ENCODE data around the gene SIRT7. TPM values are rescaled to one million over a fixed set of nuclear protein-coding genes. Genes with fewer than 3 reads are reported as not detected.
A peak's percentile ranks its signal among the peaks of the same experiment; 100 is the strongest.

The SIRT7 gene
- total RNA-seq, 3 donors from 2014 or later: 50.1 to 83.5 (median 73.7) TPM

- H3K36me3 ChIP-seq (ENCODE audit: low read depth): no peaks in the 10 kb centered on the region
- no peaks in the 10 kb centered on the region for H3K9me3 ChIP-seq
- intact Hi-C loops (cut with DNase I, micrococcal nuclease): no loop called here
- H3K4me1 ChIP-seq (ENCODE audit: low read depth): peaks cover 70% of the 10 kb centered on the region
- H3K4me3 ChIP-seq: no peak overlapping the region
- peak in 2 of 3 donors; percentile 35 to 76 for DNase-seq
- no peak for TF ChIP-seq CTCF (IDR thresholded peaks at IDR 0.05)
- ATAC-seq: no peak
Observed at GRCh38 chr17:81868674-81869220, 49.2 kb downstream of the SIRT7 start.

- ATAC-seq (no peak), DNase-seq (peak in 2 of 3 donors; percentile 47 to 57)
- H3K36me3 ChIP-seq (ENCODE audit: low read depth): no peaks in the 10 kb centered on the region
- H3K4me1 ChIP-seq (ENCODE audit: low read depth): peaks cover 70% of the 10 kb centered on the region
- intact Hi-C loops (cut with DNase I, micrococcal nuclease): no loop called here
- no peak for TF ChIP-seq CTCF (IDR thresholded peaks at IDR 0.05)
- H3K9me3 ChIP-seq: no peaks in the 10 kb centered on the region
- no peak overlapping the region for H3K4me3 ChIP-seq
Observed at GRCh38 chr17:81867991-81868673, 49.8 kb downstream of the SIRT7 start.

- Histone ChIP-seq H3K9me3 (no peaks in the 10 kb centered on the region), H3K4me3 (no peak overlapping the region), H3K36me3 (ENCODE audit: low read depth) (no peaks in the 10 kb centered on the region), H3K4me1 (ENCODE audit: low read depth) (peaks cover 71% of the 10 kb centered on the region)
- no peak for TF ChIP-seq CTCF (IDR thresholded peaks at IDR 0.05)
- DNase-seq: peak; percentile 30 to 75 (median 70)
- peak; percentile 5 for ATAC-seq
- intact Hi-C loops (cut with DNase I, micrococcal nuclease): no loop called here
Observed at GRCh38 chr17:81867170-81867990, 50.6 kb downstream of the SIRT7 start.

GRCh38 chr17:81866440-81867169, 51.4 kb downstream of the SIRT7 start:
- H3K4me1 ChIP-seq (ENCODE audit: low read depth): peaks cover 71% of the 10 kb centered on the region
- intact Hi-C loops (cut with DNase I, micrococcal nuclease): no loop called here
- DNase-seq: no peak
- no peak for TF ChIP-seq CTCF (IDR thresholded peaks at IDR 0.05)
- no peak overlapping the region for H3K4me3 ChIP-seq
- H3K36me3 ChIP-seq (ENCODE audit: low read depth): no peaks in the 10 kb centered on the region
- no peaks in the 10 kb centered on the region for H3K9me3 ChIP-seq
- ATAC-seq: no peak

GRCh38 chr17:81865733-81866439, 52.1 kb downstream of the SIRT7 start:
- TF ChIP-seq CTCF (IDR thresholded peaks at IDR 0.05): no peak
- Histone ChIP-seq H3K4me3 (no peak overlapping the region), H3K4me1 (ENCODE audit: low read depth) (peaks cover 73% of the 10 kb centered on the region), H3K36me3 (ENCODE audit: low read depth) (no peaks in the 10 kb centered on the region), H3K9me3 (no peaks in the 10 kb centered on the region)
- intact Hi-C loops (cut with DNase I, micrococcal nuclease): no loop called here
- ATAC-seq: peak; percentile 68
- peak; percentile 95 to 97 (median 96) for DNase-seq

All from mucosa of descending colon (tissue), 3 donors.